ENCODE measurements around the gene UPK2.
A peak's percentile ranks its signal among the peaks of the same experiment; 100 is the strongest.

The UPK2 gene

GRCh38 chr11:118918128-118918685 is 37.9 kb upstream of the UPK2 start:
- peak; percentile 71 for DNase-seq

- no peak for DNase-seq
These were observed 37.3 kb upstream of the UPK2 start for GRCh38 chr11:118918686-118919280.

- DNase-seq, result no peak
These were observed 34.8 kb upstream of the UPK2 start for GRCh38 chr11:118921121-118921928.

- DNase-seq, result no peak
These were observed 34.0 kb upstream of the UPK2 start for GRCh38 chr11:118921929-118922744.

- DNase-seq, result no peak
These were observed 33.1 kb upstream of the UPK2 start for GRCh38 chr11:118922745-118923627.

- no peak for DNase-seq
These were observed 32.1 kb upstream of the UPK2 start for GRCh38 chr11:118923721-118924587.

GRCh38 chr11:118924591-118925585 is 31.2 kb upstream of the UPK2 start:
- no peak for DNase-seq

GRCh38 chr11:118927554-118928100 is 28.5 kb upstream of the UPK2 start:
- no peak for DNase-seq

- DNase-seq, result peak; percentile 84
These were observed 27.8 kb upstream of the UPK2 start for GRCh38 chr11:118928101-118928869.

- peak; percentile 37 for DNase-seq
These were observed 27.1 kb upstream of the UPK2 start for GRCh38 chr11:118928870-118929500.

GRCh38 chr11:118929501-118930093 is 26.5 kb upstream of the UPK2 start:
- peak; percentile 81 for DNase-seq

GRCh38 chr11:118930094-118930712 is 25.9 kb upstream of the UPK2 start:
- DNase-seq, result peak; percentile 93

- DNase-seq, result no peak
These were observed 24.5 kb upstream of the UPK2 start for GRCh38 chr11:118931571-118931970.

GRCh38 chr11:118933486-118933885 is 22.6 kb upstream of the UPK2 start:
- DNase-seq, result no peak

GRCh38 chr11:118935376-118935775 is 20.7 kb upstream of the UPK2 start:
- no peak for DNase-seq

- no peak for DNase-seq
These were observed 17.4 kb upstream of the UPK2 start for GRCh38 chr11:118938491-118939403.
